Measurements from ENCODE around the gene MAD1L1.

Gene MAD1L1

GRCh38 chr7:1787241-1787640 lies 445.5 kb downstream of the MAD1L1 start:
- no peak for DNase-seq (ENCODE audit: low spot score)

GRCh38 chr7:1785839-1786238 lies 446.9 kb downstream of the MAD1L1 start:
- no peak for DNase-seq (ENCODE audit: low spot score)

GRCh38 chr7:1781369-1781768 lies 451.4 kb downstream of the MAD1L1 start:
- DNase-seq (ENCODE audit: low spot score): no peak

GRCh38 chr7:1779445-1779844 lies 453.3 kb downstream of the MAD1L1 start:
- no peak for DNase-seq (ENCODE audit: low spot score)

GRCh38 chr7:1777122-1777521 lies 455.6 kb downstream of the MAD1L1 start:
- no peak for DNase-seq (ENCODE audit: low spot score)

GRCh38 chr7:1775389-1775788 lies 457.4 kb downstream of the MAD1L1 start:
- no peak for DNase-seq (ENCODE audit: low spot score)

- DNase-seq (ENCODE audit: low spot score): no peak
Measured at GRCh38 chr7:1770331-1770730, 462.4 kb downstream of the MAD1L1 start.

GRCh38 chr7:1769286-1770200 lies 463.2 kb downstream of the MAD1L1 start:
- no peak for DNase-seq (ENCODE audit: low spot score)

- no peak for DNase-seq (ENCODE audit: low spot score)
Measured at GRCh38 chr7:1768832-1769231, 463.9 kb downstream of the MAD1L1 start.

GRCh38 chr7:1767524-1767923 lies 465.2 kb downstream of the MAD1L1 start:
- DNase-seq (ENCODE audit: low spot score): no peak
